Colonic mucosa (tissue), 4 donors: ENCODE data around the gene NOS1AP. TPM values are rescaled to one million over a fixed set of nuclear protein-coding genes. Genes with fewer than 3 reads are reported as not detected.
A peak's percentile ranks its signal among the peaks of the same experiment; 100 is the strongest.

Experiments used
- DNase-seq: peaks from one replicate; pipeline ENCODE4 v3.0.0-alpha.2; 2020
- H3K27ac ChIP-seq: fragments of 200-600 bp; one replicate; pipeline ENCODE4 v1.8.0; 2021
- H3K27me3 ChIP-seq: fragments of 200-600 bp; one replicate; pipeline ENCODE4 v1.8.0; 2021
- H3K36me3 ChIP-seq: fragments of 200-600 bp; one replicate; pipeline ENCODE4 v1.8.0; 2021
- H3K4me1 ChIP-seq: fragments of 200-600 bp; one replicate; pipeline ENCODE4 v1.8.0; 2021; ENCODE audit warnings: mild to moderate bottlenecking
- H3K4me3 ChIP-seq: fragments of 200-600 bp; one replicate; pipeline ENCODE4 v1.8.0; 2021
- H3K9ac ChIP-seq, 2 donors: one replicate each; pipeline ENCODE4 v1.7.0; 2013; ENCODE audit warnings: control low read depth in 2 of 2, low read depth in 2 of 2, low read length in 2 of 2
- H3K9me3 ChIP-seq: fragments of 200-600 bp; one replicate; pipeline ENCODE4 v1.8.0; 2021
- CTCF ChIP-seq: fragments of 200-600 bp; IDR thresholded peaks from one replicate; pipeline ENCODE4 v1.8.0; 2022; ENCODE audit warnings: antibody characterized with exemption, mild to moderate bottlenecking
- intact Hi-C: fragments of 100-400 bp; cut with DNase I; formaldehyde crosslinking; loops from one replicate; pipeline ENCODE4 v1.14.1; 2022
- total RNA-seq, 2 donors: library from RNA; stranded (reverse); fragmentation: NEBNext Ultra II Directional in 1 of 2; extraction: Animal tissue kit (Norgen Biotek cat#: 25700) in 1 of 2; gene quantifications; one replicate each; pipeline ENCODE4 v1.2.1, GENCODE V29; 2021
- donor health status: healthy.
- donor health status: DM: no; HTN: no; CAD: no.
- donor health status: DM: no; HTN: no; CAD: no.

The NOS1AP gene
- total RNA-seq, 2 donors from 2014 or later: 9.0 to 14.4 TPM

GRCh38 chr1:162381383-162381782 is 311.9 kb downstream of the NOS1AP start, which contains the start of gene C1orf226:
Gene C1orf226, plus strand, starts transcription at chr1:162381728. Its CDS starts 174 bp downstream, at chr1:162381902.
- Histone ChIP-seq H3K4me1 (no peaks in the 10 kb centered on the region), H3K9me3 (no peaks in the 10 kb centered on the region), H3K36me3 (no peaks in the 10 kb centered on the region), H3K9ac (peak within 1 kb of the TSS in 1 of 2 donors; percentile 70), H3K27ac (peak within 1 kb of the TSS; percentile 94), H3K27me3 (no peaks in the 10 kb centered on the region), H3K4me3 (no peak within 1 kb of the TSS)
- intact Hi-C loops: loop anchor here (10.0 kb wide), 1 partner anchor 97 kb away; no protein-coding TSS in a partner anchor
- no peak for TF ChIP-seq CTCF
- DNase-seq: peak; percentile 77

- intact Hi-C loops: loop anchor here (10.0 kb wide), 1 partner anchor 97 kb away; no protein-coding TSS in a partner anchor
- Histone ChIP-seq H3K27me3 (no peaks in the 10 kb centered on the region), H3K9ac (peak overlapping the region in 1 of 2 donors; percentile 70), H3K4me3 (no peak overlapping the region), H3K36me3 (no peaks in the 10 kb centered on the region), H3K4me1 (no peaks in the 10 kb centered on the region), H3K27ac (peak overlapping the region; percentile 94), H3K9me3 (no peaks in the 10 kb centered on the region)
- no peak for DNase-seq
- TF ChIP-seq CTCF: no peak
Observed at GRCh38 chr1:162381941-162382750, 312.7 kb downstream of the NOS1AP start.

GRCh38 chr1:162383091-162383490 is 313.6 kb downstream of the NOS1AP start:
- Histone ChIP-seq H3K27ac (peak overlapping the region; percentile 94), H3K27me3 (no peaks in the 10 kb centered on the region)
- intact Hi-C loops: loop anchor here (10.0 kb wide), 1 partner anchor 98 kb away; no protein-coding TSS in a partner anchor

GRCh38 chr1:162383516-162383915 is 314.0 kb downstream of the NOS1AP start:
- Histone ChIP-seq H3K4me3 (no peak overlapping the region), H3K4me1 (no peaks in the 10 kb centered on the region), H3K9ac (no peak overlapping the region), H3K9me3 (no peaks in the 10 kb centered on the region), H3K36me3 (no peaks in the 10 kb centered on the region), H3K27me3 (no peaks in the 10 kb centered on the region), H3K27ac (no peak overlapping the region)
- TF ChIP-seq CTCF: no peak
- intact Hi-C loops: loop anchor here (10.0 kb wide), 1 partner anchor 99 kb away; no protein-coding TSS in a partner anchor
- DNase-seq: no peak

More at GRCh38 chr1:162383091-162383490, 313.6 kb downstream of the NOS1AP start:
- Histone ChIP-seq H3K36me3 (no peaks in the 10 kb centered on the region), H3K9ac (no peak overlapping the region), H3K4me3 (no peak overlapping the region), H3K9me3 (no peaks in the 10 kb centered on the region), H3K4me1 (no peaks in the 10 kb centered on the region)
- DNase-seq: no peak
- no peak for TF ChIP-seq CTCF

- no peaks in the 10 kb centered on the region for H3K36me3 ChIP-seq
- H3K4me3 ChIP-seq: no peak overlapping the region
- intact Hi-C loops: loop anchor here (10.0 kb wide), 1 partner anchor 99 kb away; no protein-coding TSS in a partner anchor
- H3K27me3 ChIP-seq: no peaks in the 10 kb centered on the region
- no peaks in the 10 kb centered on the region for H3K9me3 ChIP-seq
- H3K9ac ChIP-seq: no peak overlapping the region
- no peak overlapping the region for H3K27ac ChIP-seq
- no peak for TF ChIP-seq CTCF
- DNase-seq: no peak
- no peaks in the 10 kb centered on the region for H3K4me1 ChIP-seq
Observed at GRCh38 chr1:162384116-162384515, 314.6 kb downstream of the NOS1AP start.
